Activated T-cell treated with anti-CD3 and anti-CD28 coated beads, Interleukin-2, amount 50 U/mL, for 24 hours (primary cell): Measurements from ENCODE around the gene PAX3.
"Not testable (repeated sequence)": the region's sequence is repeated elsewhere in the genome, so short reads cannot be mapped to it uniquely, and the experiment has no call there.

Experiments
- DNase-seq: peaks from one replicate; pipeline ENCODE4 v3.0.0-alpha.2; 2020
- H3K27ac Mint-ChIP-seq: 2 replicates; pipeline ENCODE4 v1.8.0; 2020; ENCODE audit warnings: mild to moderate bottlenecking, mixed read lengths
- H3K27me3 Mint-ChIP-seq: 2 replicates; pipeline ENCODE4 v1.8.0; 2020; ENCODE audit warnings: mixed read lengths
- H3K36me3 Mint-ChIP-seq: 2 replicates; pipeline ENCODE4 v1.8.0; 2020; ENCODE audit warnings: low read depth, mixed read lengths
- H3K4me1 Mint-ChIP-seq: 2 replicates; pipeline ENCODE4 v1.8.0; 2020; ENCODE audit warnings: low read depth, mixed read lengths
- H3K4me3 Mint-ChIP-seq: 2 replicates; pipeline ENCODE4 v1.8.0; 2020; ENCODE audit warnings: mild to moderate bottlenecking, moderate library complexity, mixed read lengths
- H3K9me3 Mint-ChIP-seq: 2 replicates; pipeline ENCODE4 v1.8.0; 2020; ENCODE audit warnings: mixed read lengths

The PAX3 gene

DNA sequence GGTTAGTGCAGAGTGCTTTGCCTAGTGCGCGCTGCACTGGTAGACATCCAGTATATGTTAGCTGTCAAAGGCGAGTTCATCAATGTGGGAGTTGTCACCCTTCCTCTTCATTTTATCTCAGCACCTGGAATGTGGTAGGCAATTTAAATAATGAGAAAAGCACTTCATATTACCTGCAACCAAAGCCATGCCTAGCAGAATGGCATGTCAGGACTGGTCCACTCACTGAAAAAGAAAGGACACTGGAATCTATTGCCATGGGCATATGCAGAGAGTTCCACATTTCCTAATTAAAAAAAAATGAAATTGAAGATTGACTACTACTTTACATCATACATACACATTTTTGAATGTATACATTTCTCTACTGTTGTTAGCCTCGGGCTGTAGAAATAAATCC lies 139.6 kb downstream of the PAX3 start:
- no peak for DNase-seq
- Mint-ChIP-seq H3K27ac (no peak overlapping the region), H3K27me3 (peaks cover 3% of the 10 kb centered on the region), H3K36me3 (no peaks in the 10 kb centered on the region), H3K4me1 (no peaks in the 10 kb centered on the region), H3K4me3 (no peak overlapping the region), H3K9me3 (no peaks in the 10 kb centered on the region)

DNA sequence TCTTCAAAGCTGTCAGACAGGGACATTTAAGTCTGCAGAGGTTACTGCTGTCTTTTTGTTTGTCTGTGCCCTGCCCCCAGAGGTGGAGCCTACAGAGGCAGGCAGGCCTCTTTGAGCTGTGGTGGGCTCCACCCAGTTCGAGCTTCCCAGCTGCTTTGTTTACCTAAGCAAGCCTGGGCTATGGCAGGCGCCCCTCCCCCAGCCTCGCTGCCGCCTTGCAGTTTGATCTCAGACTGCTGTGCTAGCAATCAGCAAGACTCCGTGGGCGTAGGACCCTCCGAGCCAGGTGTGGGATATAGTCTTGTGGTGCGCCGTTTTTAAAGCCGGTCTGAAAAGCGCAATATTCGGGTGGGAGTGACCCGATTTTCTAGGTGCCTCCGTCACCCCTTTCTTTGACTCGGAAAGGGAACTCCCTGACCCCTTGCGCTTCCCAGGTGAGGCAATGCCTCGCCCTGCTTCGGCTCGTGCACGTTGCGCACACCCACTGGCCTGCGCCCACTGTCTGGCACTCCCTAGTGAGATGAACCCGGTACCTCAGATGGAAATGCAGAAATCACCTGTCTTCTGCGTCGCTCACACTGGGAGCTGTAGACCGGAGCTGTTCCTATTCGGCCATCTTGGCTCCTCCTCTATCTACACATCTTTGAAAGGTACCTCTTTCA lies 143.7 kb downstream of the PAX3 start:
- H3K27ac Mint-ChIP-seq, DNase-seq, H3K9me3 Mint-ChIP-seq, H3K4me1 Mint-ChIP-seq, H3K27me3 Mint-ChIP-seq, H3K4me3 Mint-ChIP-seq, H3K36me3 Mint-ChIP-seq: not testable (repeated sequence)
